ENCODE results near the gene AOPEP.
A peak's percentile ranks its signal among the peaks of the same experiment; 100 is the strongest.

The AOPEP gene

GRCh38 chr9:94794476-94795167 is 68.1 kb downstream of the AOPEP start:
- no peak for DNase-seq

GRCh38 chr9:94796687-94797086 is 70.2 kb downstream of the AOPEP start:
- no peak for DNase-seq

GRCh38 chr9:94798201-94798600 is 71.7 kb downstream of the AOPEP start:
- no peak for DNase-seq

GRCh38 chr9:94798708-94799107 is 72.2 kb downstream of the AOPEP start:
- DNase-seq = no peak

GRCh38 chr9:94799578-94800264 is 73.2 kb downstream of the AOPEP start:
- no peak for DNase-seq

- DNase-seq = no peak
Observed at GRCh38 chr9:94800424-94801117, 74.1 kb downstream of the AOPEP start.

- DNase-seq = no peak
Observed at GRCh38 chr9:94801234-94801633, 74.7 kb downstream of the AOPEP start.

GRCh38 chr9:94801681-94802080 is 75.2 kb downstream of the AOPEP start:
- DNase-seq = no peak

- DNase-seq = no peak
Observed at GRCh38 chr9:94802251-94802650, 75.8 kb downstream of the AOPEP start.

- no peak for DNase-seq
Observed at GRCh38 chr9:94802793-94803192, 76.3 kb downstream of the AOPEP start.

GRCh38 chr9:94804316-94804715 is 77.8 kb downstream of the AOPEP start:
- DNase-seq = no peak

GRCh38 chr9:94805051-94805489 is 78.6 kb downstream of the AOPEP start:
- DNase-seq = no peak

- DNase-seq = peak; percentile 39 to 45
Observed at GRCh38 chr9:94805585-94805984, 79.1 kb downstream of the AOPEP start.

- peak; percentile 29 to 61 for DNase-seq
Observed at GRCh38 chr9:94806307-94806893, 79.9 kb downstream of the AOPEP start.

- DNase-seq = no peak
Observed at GRCh38 chr9:94807556-94807955, 81.1 kb downstream of the AOPEP start.

GRCh38 chr9:94808926-94809700 is 82.6 kb downstream of the AOPEP start:
- DNase-seq = no peak

GRCh38 chr9:94809778-94810177 is 83.3 kb downstream of the AOPEP start:
- DNase-seq = no peak

GRCh38 chr9:94811074-94811473 is 84.6 kb downstream of the AOPEP start:
- DNase-seq = no peak

- no peak for DNase-seq
Observed at GRCh38 chr9:94812343-94812742, 85.8 kb downstream of the AOPEP start.

- DNase-seq = peak in 1 of 2 experiments; percentile 22
Observed at GRCh38 chr9:94813379-94813778, 86.9 kb downstream of the AOPEP start.

- DNase-seq = no peak
Observed at GRCh38 chr9:94817291-94818177, 91.0 kb downstream of the AOPEP start.

GRCh38 chr9:94818178-94818541 is 91.7 kb downstream of the AOPEP start:
- no peak for DNase-seq
